GM23338 (cell line): ENCODE data around the gene DGKG. TPM values are rescaled to one million over a fixed set of nuclear protein-coding genes. Genes with fewer than 3 reads are reported as not detected.

Experiments used
- ATAC-seq: fragments of 200-7000 bp; cut with Tn5 transposase; 3 replicates; pipeline ENCODE4 v1.9.1; 2020
- DNase-seq: peaks from one replicate; pipeline ENCODE4 v3.0.0-alpha.2; 2015; ENCODE audit warnings: low spot score
- H2AFZ ChIP-seq: fragments of 200-600 bp; sonication (generic); 2 replicates; pipeline ENCODE4 v1.8.0; 2016; ENCODE audit warnings: antibody characterized with exemption, mild to moderate bottlenecking, moderate library complexity
- H3F3A ChIP-seq: fragments of 200-600 bp; sonication (generic); replicated peaks from 2 replicates; pipeline ENCODE4 v1.8.0; 2017; ENCODE audit warnings: antibody characterized with exemption, mixed run types, low read depth
- H3K27ac ChIP-seq: fragments of 200-600 bp; sonication (generic); 2 replicates; pipeline ENCODE4 v1.6.1; 2016; ENCODE audit warnings: low read depth
- H3K27me3 ChIP-seq: fragments of 200-600 bp; sonication (generic); 2 replicates; pipeline ENCODE4 v1.8.0; 2016; ENCODE audit warnings: mild to moderate bottlenecking, mixed run types, moderate library complexity; ENCODE audit not compliant: insufficient read depth
- H3K36me3 ChIP-seq: fragments of 200-600 bp; sonication (generic); 2 replicates; pipeline ENCODE4 v1.8.0; 2016; ENCODE audit warnings: mild to moderate bottlenecking; ENCODE audit not compliant: insufficient read depth
- H3K4me1 ChIP-seq: fragments of 200-600 bp; sonication (generic); 2 replicates; pipeline ENCODE4 v1.8.0; 2016; ENCODE audit warnings: mild to moderate bottlenecking, moderate library complexity; ENCODE audit not compliant: insufficient read depth
- H3K4me2 ChIP-seq: fragments of 200-600 bp; sonication (generic); 2 replicates; pipeline ENCODE4 v1.7.1; 2017; ENCODE audit warnings: mixed run types
- H3K4me3 ChIP-seq: fragments of 200-600 bp; sonication (generic); 2 replicates; pipeline ENCODE4 v1.6.1; 2016; ENCODE audit warnings: mixed run types
- H3K79me2 ChIP-seq: fragments of 200-600 bp; sonication (generic); replicated peaks from 2 replicates; pipeline ENCODE4 v1.8.0; 2017; ENCODE audit warnings: mild to moderate bottlenecking; ENCODE audit not compliant: insufficient read depth
- H3K9me2 ChIP-seq: fragments of 200-600 bp; sonication (generic); 2 replicates; pipeline ENCODE4 v1.8.0; 2017; ENCODE audit not compliant: insufficient read depth
- H4K20me1 ChIP-seq: fragments of 200-600 bp; sonication (generic); replicated peaks from 2 replicates; pipeline ENCODE4 v1.8.0; 2017; ENCODE audit warnings: mild to moderate bottlenecking; ENCODE audit not compliant: insufficient read depth
- H3K27ac Mint-ChIP-seq: 2 replicates; pipeline ENCODE4 v1.8.0; 2020; ENCODE audit warnings: inconsistent platforms, mild to moderate bottlenecking, moderate library complexity, mixed read lengths
- H3K27me3 Mint-ChIP-seq: 3 replicates; pipeline ENCODE4 v1.8.0; 2022; ENCODE audit warnings: low read depth, mild to moderate bottlenecking, moderate library complexity, mixed read lengths, inconsistent platforms; ENCODE audit not compliant: insufficient read depth, poor library complexity
- H3K36me3 Mint-ChIP-seq: 3 replicates; pipeline ENCODE4 v1.8.0; 2021; ENCODE audit warnings: low read depth, mild to moderate bottlenecking, inconsistent platforms, moderate library complexity, mixed read lengths
- H3K4me1 Mint-ChIP-seq: 3 replicates; pipeline ENCODE4 v1.8.0; 2020; ENCODE audit warnings: mild to moderate bottlenecking, inconsistent platforms, mixed read lengths
- H3K4me3 Mint-ChIP-seq: 3 replicates; pipeline ENCODE4 v1.8.0; 2021; ENCODE audit warnings: moderate library complexity, mild to moderate bottlenecking, inconsistent platforms, mixed read lengths
- H3K9me3 Mint-ChIP-seq: 3 replicates; pipeline ENCODE4 v1.8.0; 2020; ENCODE audit warnings: moderate library complexity, mild to moderate bottlenecking, inconsistent platforms, mixed read lengths
- CTCF ChIP-seq, 2 experiments: fragments of 200-600 bp in 1 of 2; sonication (generic) in 1 of 2; conservative IDR thresholded peaks; 2 replicates each; pipeline versions ENCODE4 v1.5.1 to v1.6.1; 2016 to 2017; ENCODE audit warnings: antibody characterized with exemption in 2 of 2, low read depth in 2 of 2, mild to moderate bottlenecking in 2 of 2, moderate library complexity in 1 of 2
- EZH2phosphoT487 ChIP-seq: fragments of 200-600 bp; sonication (generic); IDR thresholded peaks from one replicate; pipeline ENCODE4 v1.8.1; 2018; ENCODE audit warnings: antibody characterized with exemption; ENCODE audit not compliant: unreplicated experiment
- REST ChIP-seq: IDR thresholded peaks from one replicate; pipeline ENCODE4 v1.6.1; 2018; ENCODE audit warnings: antibody characterized with exemption; ENCODE audit not compliant: unreplicated experiment
- STAT1 ChIP-seq: IDR thresholded peaks from one replicate; pipeline ENCODE4 v1.6.1; 2016; ENCODE audit warnings: antibody characterized with exemption; ENCODE audit not compliant: unreplicated experiment
- polyA plus RNA-seq: library from polyadenylated mRNA; unstranded; fragments of >200 nt; fragmentation: Nextera tagmentation; extraction: Ambion mirVana; gene quantifications from 2 replicates; pipeline ENCODE4 v1.2.1, GENCODE V29; 2016
- total RNA-seq: library from RNA; depleted of rRNA; stranded (reverse); fragments of >200 nt; shearing (Covaris generic); gene quantifications from 2 replicates; pipeline ENCODE4 v1.2.3, GENCODE V29; 2014
- TF ChIP-seq, protein P1 (sequence below): fragments of 250-450 bp; sonication (Bioruptor Pico); IDR thresholded peaks from 2 replicates; pipeline ENCODE4 v1.5.0; 2020; ENCODE audit warnings: mild to moderate bottlenecking, moderate library complexity

The DGKG gene
- total and polyA plus RNA-seq, 2 experiments from 2014 or later = 0.14 to 0.31 TPM

DNA sequence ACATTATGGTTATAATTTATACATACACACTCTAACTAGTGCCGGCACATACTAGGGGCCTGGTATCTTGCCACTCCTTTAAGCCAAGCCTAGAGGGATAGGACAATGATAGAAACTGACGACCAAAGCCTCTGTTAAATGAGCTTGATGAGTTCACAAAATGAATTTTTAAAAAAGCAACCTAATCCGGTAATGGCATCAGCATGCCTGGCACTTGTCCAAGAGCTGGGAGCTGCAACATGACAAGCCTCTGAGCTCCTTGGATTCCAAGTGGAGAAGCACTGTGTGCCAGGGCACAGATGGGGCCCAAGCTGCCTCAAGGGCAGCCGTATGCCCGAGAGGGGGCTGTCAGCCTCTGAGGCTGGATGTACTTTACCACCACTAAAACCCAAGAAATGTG, 262.9 kb downstream of the DGKG start:
- Mint-ChIP-seq H3K4me1 (peaks cover 72% of the 10 kb centered on the region), H3K27me3 (peaks cover 9% of the 10 kb centered on the region), H3K27ac (no peak overlapping the region), H3K36me3 (peaks cover 30% of the 10 kb centered on the region), H3K9me3 (no peaks in the 10 kb centered on the region), H3K4me3 (peak overlapping the region; percentile 80)
- peaks cover 5% of the 10 kb centered on the region; the same call in 1 of the 2 replicates for H3K36me3 ChIP-seq
- no peaks in the 10 kb centered on the region for H3K27me3 ChIP-seq
- peak overlapping the region; percentile 62; the same call in 1 of the 2 replicates for H3K4me3 ChIP-seq
- H3K27ac ChIP-seq = no peak overlapping the region
- H3K79me2 ChIP-seq = peaks cover 4% of the 10 kb centered on the region
- H3K4me2 ChIP-seq = peak overlapping the region; percentile 82; the same call in 1 of the 2 replicates
- H4K20me1 ChIP-seq = peaks cover 7% of the 10 kb centered on the region; the same call in 1 of the 2 replicates
- ATAC-seq = no peak
- H2AFZ ChIP-seq = no peak overlapping the region
- H3K9me2 ChIP-seq = no peaks in the 10 kb centered on the region
- peaks cover 68% of the 10 kb centered on the region for H3K4me1 ChIP-seq
- DNase-seq = no peak
- no peak for TF ChIP-seq STAT1
- no peak for TF ChIP-seq REST
- peaks cover 10% of the 10 kb centered on the region for H3F3A ChIP-seq

DNA sequence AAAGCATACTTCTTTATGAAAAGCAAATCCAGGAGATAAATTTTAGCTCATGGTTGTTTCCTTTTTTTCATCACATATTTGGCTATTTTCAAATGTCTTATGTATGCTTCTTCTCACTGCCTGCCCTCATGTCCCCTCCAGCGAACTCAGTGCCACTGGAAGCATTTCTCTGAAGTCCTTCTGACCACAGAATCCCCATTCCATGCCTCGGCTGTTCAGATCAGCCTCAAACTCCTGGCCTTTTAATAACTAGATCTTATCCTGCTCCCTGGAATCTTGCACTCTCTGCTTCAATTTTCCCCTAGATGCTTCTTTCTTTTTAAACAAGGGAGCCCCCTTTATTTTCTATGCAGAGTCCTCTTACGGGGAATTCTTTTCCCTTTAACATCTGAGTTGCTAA, 263.3 kb downstream of the DGKG start:
- DNase-seq = no peak
- no peak for ATAC-seq
- Mint-ChIP-seq H3K4me1 (peaks cover 72% of the 10 kb centered on the region), H3K27ac (no peak overlapping the region), H3K4me3 (peak overlapping the region; percentile 80), H3K27me3 (peaks cover 9% of the 10 kb centered on the region), H3K9me3 (no peaks in the 10 kb centered on the region), H3K36me3 (peaks cover 29% of the 10 kb centered on the region)
- Histone ChIP-seq H3K27ac (peak overlapping the region; percentile 78; the same call in 1 of the 2 replicates), H3K4me2 (peak overlapping the region; percentile 82), H3K9me2 (no peaks in the 10 kb centered on the region), H3K79me2 (peaks cover 4% of the 10 kb centered on the region), H3K4me1 (peaks cover 68% of the 10 kb centered on the region), H3K36me3 (peaks cover 5% of the 10 kb centered on the region; the same call in 1 of the 2 replicates), H3F3A (peaks cover 10% of the 10 kb centered on the region), H3K4me3 (peak overlapping the region; percentile 62), H3K27me3 (no peaks in the 10 kb centered on the region), H4K20me1 (peaks cover 7% of the 10 kb centered on the region; the same call in 1 of the 2 replicates), H2AFZ (no peak overlapping the region)
- no peak for TF ChIP-seq CTCF (conservative IDR thresholded peaks at IDR 0.05; ENCODE audit: low read depth in 2 of 2)
- TF ChIP-seq REST = no peak
- TF ChIP-seq EZH2phosphoT487 = no peak
- TF ChIP-seq, protein P1, sequence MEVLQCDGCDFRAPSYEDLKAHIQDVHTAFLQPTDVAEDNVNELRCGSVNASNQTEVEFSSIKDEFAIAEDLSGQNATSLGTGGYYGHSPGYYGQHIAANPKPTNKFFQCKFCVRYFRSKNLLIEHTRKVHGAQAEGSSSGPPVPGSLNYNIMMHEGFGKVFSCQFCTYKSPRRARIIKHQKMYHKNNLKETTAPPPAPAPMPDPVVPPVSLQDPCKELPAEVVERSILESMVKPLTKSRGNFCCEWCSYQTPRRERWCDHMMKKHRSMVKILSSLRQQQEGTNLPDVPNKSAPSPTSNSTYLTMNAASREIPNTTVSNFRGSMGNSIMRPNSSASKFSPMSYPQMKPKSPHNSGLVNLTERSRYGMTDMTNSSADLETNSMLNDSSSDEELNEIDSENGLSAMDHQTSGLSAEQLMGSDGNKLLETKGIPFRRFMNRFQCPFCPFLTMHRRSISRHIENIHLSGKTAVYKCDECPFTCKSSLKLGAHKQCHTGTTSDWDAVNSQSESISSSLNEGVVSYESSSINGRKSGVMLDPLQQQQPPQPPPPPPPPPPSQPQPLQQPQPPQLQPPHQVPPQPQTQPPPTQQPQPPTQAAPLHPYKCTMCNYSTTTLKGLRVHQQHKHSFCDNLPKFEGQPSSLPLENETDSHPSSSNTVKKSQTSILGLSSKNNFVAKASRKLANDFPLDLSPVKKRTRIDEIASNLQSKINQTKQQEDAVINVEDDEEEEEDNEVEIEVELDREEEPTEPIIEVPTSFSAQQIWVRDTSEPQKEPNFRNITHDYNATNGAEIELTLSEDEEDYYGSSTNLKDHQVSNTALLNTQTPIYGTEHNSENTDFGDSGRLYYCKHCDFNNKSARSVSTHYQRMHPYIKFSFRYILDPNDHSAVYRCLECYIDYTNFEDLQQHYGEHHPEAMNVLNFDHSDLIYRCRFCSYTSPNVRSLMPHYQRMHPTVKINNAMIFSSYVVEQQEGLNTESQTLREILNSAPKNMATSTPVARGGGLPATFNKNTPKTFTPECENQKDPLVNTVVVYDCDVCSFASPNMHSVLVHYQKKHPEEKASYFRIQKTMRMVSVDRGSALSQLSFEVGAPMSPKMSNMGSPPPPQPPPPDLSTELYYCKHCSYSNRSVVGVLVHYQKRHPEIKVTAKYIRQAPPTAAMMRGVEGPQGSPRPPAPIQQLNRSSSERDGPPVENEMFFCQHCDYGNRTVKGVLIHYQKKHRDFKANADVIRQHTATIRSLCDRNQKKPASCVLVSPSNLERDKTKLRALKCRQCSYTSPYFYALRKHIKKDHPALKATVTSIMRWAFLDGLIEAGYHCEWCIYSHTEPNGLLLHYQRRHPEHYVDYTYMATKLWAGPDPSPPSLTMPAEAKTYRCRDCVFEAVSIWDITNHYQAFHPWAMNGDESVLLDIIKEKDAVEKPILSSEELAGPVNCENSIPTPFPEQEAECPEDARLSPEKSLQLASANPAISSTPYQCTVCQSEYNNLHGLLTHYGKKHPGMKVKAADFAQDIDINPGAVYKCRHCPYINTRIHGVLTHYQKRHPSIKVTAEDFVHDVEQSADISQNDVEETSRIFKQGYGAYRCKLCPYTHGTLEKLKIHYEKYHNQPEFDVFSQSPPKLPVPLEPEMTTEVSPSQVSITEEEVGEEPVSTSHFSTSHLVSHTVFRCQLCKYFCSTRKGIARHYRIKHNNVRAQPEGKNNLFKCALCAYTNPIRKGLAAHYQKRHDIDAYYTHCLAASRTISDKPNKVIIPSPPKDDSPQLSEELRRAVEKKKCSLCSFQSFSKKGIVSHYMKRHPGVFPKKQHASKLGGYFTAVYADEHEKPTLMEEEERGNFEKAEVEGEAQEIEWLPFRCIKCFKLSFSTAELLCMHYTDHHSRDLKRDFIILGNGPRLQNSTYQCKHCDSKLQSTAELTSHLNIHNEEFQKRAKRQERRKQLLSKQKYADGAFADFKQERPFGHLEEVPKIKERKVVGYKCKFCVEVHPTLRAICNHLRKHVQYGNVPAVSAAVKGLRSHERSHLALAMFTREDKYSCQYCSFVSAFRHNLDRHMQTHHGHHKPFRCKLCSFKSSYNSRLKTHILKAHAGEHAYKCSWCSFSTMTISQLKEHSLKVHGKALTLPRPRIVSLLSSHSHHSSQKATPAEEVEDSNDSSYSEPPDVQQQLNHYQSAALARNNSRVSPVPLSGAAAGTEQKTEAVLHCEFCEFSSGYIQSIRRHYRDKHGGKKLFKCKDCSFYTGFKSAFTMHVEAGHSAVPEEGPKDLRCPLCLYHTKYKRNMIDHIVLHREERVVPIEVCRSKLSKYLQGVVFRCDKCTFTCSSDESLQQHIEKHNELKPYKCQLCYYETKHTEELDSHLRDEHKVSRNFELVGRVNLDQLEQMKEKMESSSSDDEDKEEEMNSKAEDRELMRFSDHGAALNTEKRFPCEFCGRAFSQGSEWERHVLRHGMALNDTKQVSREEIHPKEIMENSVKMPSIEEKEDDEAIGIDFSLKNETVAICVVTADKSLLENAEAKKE = no peak
- no peak for TF ChIP-seq STAT1
